Neuronal stem cell (in vitro differentiated cells): ENCODE data around the gene MAP3K19.

Experiments
- DNase-seq: peaks from one replicate; pipeline ENCODE4 v3.0.0-alpha.2; 2013; ENCODE audit warnings: low spot score
- H2AFZ ChIP-seq: one replicate; pipeline ENCODE4 v1.6.1; 2013; ENCODE audit warnings: mild to moderate bottlenecking, low read length, inconsistent platforms
- H2AK5ac ChIP-seq: 2 replicates; pipeline ENCODE4 v1.6.1; 2013; ENCODE audit warnings: low read depth, mild to moderate bottlenecking, inconsistent platforms, low read length, moderate library complexity, mixed read lengths
- H2BK120ac ChIP-seq: 2 replicates; pipeline ENCODE4 v1.6.1; 2013; ENCODE audit warnings: low read depth, mild to moderate bottlenecking, inconsistent platforms, low read length, moderate library complexity, mixed read lengths
- H2BK12ac ChIP-seq: one replicate; pipeline ENCODE4 v1.6.1; 2013; ENCODE audit warnings: low read length, inconsistent platforms
- H2BK15ac ChIP-seq: 2 replicates; pipeline ENCODE4 v1.6.1; 2013; ENCODE audit warnings: mild to moderate bottlenecking, low read length, inconsistent platforms, mixed read lengths
- H2BK5ac ChIP-seq: one replicate; pipeline ENCODE4 v1.6.1; 2013; ENCODE audit warnings: inconsistent platforms, mild to moderate bottlenecking, low read length, moderate library complexity
- H3K14ac ChIP-seq: one replicate; pipeline ENCODE4 v1.6.1; 2013; ENCODE audit warnings: low read length, inconsistent platforms
- H3K18ac ChIP-seq: 2 replicates; pipeline ENCODE4 v1.6.1; 2013; ENCODE audit warnings: low read length, inconsistent platforms
- H3K23ac ChIP-seq: 2 replicates; pipeline ENCODE4 v1.6.1; 2013; ENCODE audit warnings: low read depth, mild to moderate bottlenecking, mixed read lengths, low read length, inconsistent platforms; ENCODE audit not compliant: poor library complexity
- H3K27ac ChIP-seq: replicated peaks from 3 replicates; pipeline ENCODE4 v1.5.1; 2013; ENCODE audit warnings: low read length, inconsistent platforms
- H3K27me3 ChIP-seq, 3 experiments: 2 replicates each; pipeline ENCODE4 v1.6.1; 2013; ENCODE audit warnings: low read length in 3 of 3, mild to moderate bottlenecking in 2 of 3, inconsistent platforms in 1 of 3, low read depth in 1 of 3, mixed read lengths in 1 of 3, moderate library complexity in 1 of 3; ENCODE audit not compliant: control insufficient read depth in 3 of 3, insufficient read depth in 3 of 3
- H3K36me3 ChIP-seq, 2 donors: replicated peaks in 1 of 2; 2 replicates each; pipeline ENCODE4 v1.6.1; 2013; ENCODE audit warnings: low read length in 2 of 2; ENCODE audit not compliant: control insufficient read depth in 2 of 2, insufficient read depth in 2 of 2
- H3K4ac ChIP-seq: 2 replicates; pipeline ENCODE4 v1.6.1; 2013; ENCODE audit warnings: inconsistent platforms, mild to moderate bottlenecking, low read length, moderate library complexity
- H3K4me1 ChIP-seq, 2 donors: 1 replicate in 1 of 2; 2 replicates in 1 of 2; pipeline ENCODE4 v1.6.1; 2013; ENCODE audit warnings: low read length in 2 of 2, low read depth in 1 of 2; ENCODE audit not compliant: control insufficient read depth in 2 of 2, insufficient read depth in 1 of 2
- H3K4me2 ChIP-seq: one replicate; pipeline ENCODE4 v1.6.1; 2013; ENCODE audit warnings: mild to moderate bottlenecking, low read length, inconsistent platforms; ENCODE audit not compliant: insufficient read depth, poor library complexity, severe bottlenecking
- H3K4me3 ChIP-seq, 2 donors: 2 replicates each; pipeline ENCODE4 v1.5.1; 2013; ENCODE audit warnings: low read length in 2 of 2, mild to moderate bottlenecking in 2 of 2, inconsistent platforms in 1 of 2, moderate library complexity in 1 of 2
- H3K79me1 ChIP-seq: one replicate; pipeline ENCODE4 v1.6.1; 2013; ENCODE audit warnings: low read depth, mild to moderate bottlenecking, inconsistent platforms, low read length, moderate library complexity
- H3K9ac ChIP-seq: one replicate; pipeline ENCODE4 v1.6.1; 2013; ENCODE audit warnings: mild to moderate bottlenecking, low read depth, low read length, inconsistent platforms; ENCODE audit not compliant: poor library complexity
- H3K9me3 ChIP-seq, 2 donors: replicated peaks in 1 of 2; 2 replicates each; pipeline versions ENCODE3 to v1.6.1; 2013; ENCODE audit warnings: low read length in 2 of 2, mild to moderate bottlenecking in 2 of 2, inconsistent platforms in 1 of 2, low read depth in 1 of 2, mixed read lengths in 1 of 2, moderate library complexity in 1 of 2; ENCODE audit not compliant: control insufficient read depth in 2 of 2, insufficient read depth in 1 of 2
- H4K8ac ChIP-seq: one replicate; pipeline ENCODE4 v1.6.1; 2013; ENCODE audit warnings: low read depth, mild to moderate bottlenecking, inconsistent platforms, low read length, moderate library complexity
- H4K91ac ChIP-seq: one replicate; pipeline ENCODE4 v1.6.1; 2013; ENCODE audit warnings: low read length, low read depth, mild to moderate bottlenecking, inconsistent platforms; ENCODE audit not compliant: poor library complexity
- WGBS, 2 donors: extraction: QIAGEN DNeasy Blood & Tissue Kit; methylation state at CpG; one replicate each; pipeline ENCODE4 v1.1.7; 2013; ENCODE audit warnings: missing lambda C conversion rate in 2 of 2, mixed read lengths in 1 of 2; ENCODE audit not compliant: insufficient read length in 2 of 2, insufficient replicate concordance in 1 of 2; ENCODE audit errors: extremely low coverage in 2 of 2; 5-methylcytosine and 5-hydroxymethylcytosine counted together

MAP3K19 gene

DNA sequence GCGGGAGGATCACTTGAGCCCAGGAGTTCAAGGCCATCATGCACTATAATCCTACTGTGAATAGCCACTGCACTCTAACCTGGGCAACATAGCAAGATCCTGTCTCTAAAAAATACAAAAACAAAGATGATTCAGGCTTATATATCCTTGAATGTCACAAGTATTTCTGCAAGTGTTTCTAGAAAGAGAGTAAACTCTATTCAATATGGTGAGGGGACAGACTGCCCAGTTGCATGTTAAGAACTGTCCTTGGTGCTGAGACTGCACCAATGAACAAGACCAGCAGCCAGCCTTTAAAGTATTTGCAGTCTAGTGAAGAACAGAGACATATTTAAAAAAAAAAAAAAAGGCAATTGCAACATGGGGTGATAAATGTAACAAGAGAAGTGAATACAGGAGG, 16.4 kb downstream of the MAP3K19 start:
- Histone ChIP-seq H4K8ac (no peak overlapping the region), H3K4me2 (no peak overlapping the region), H2BK12ac (no peak overlapping the region), H3K9me3 (no peaks in the 10 kb centered on the region), H3K27me3 (no peaks in the 10 kb centered on the region), H3K18ac (no peak overlapping the region), H2AK5ac (no peak overlapping the region), H2AFZ (no peak overlapping the region), H3K36me3 (no peaks in the 10 kb centered on the region), H2BK5ac (no peak overlapping the region), H2BK120ac (no peak overlapping the region), H3K4me3 (no peak overlapping the region), H2BK15ac (no peak overlapping the region), H3K4ac (no peak overlapping the region), H3K23ac (no peak overlapping the region), H3K27ac (no peak overlapping the region), H4K91ac (no peak overlapping the region), H3K4me1 (no peaks in the 10 kb centered on the region), H3K9ac (no peak overlapping the region), H3K79me1 (no peaks in the 10 kb centered on the region), H3K14ac (no peak overlapping the region)
- peak; percentile 32 for DNase-seq
- WGBS, 2 donors, result no CpG with 5 or more reads among the region's 1 CpG

GRCh38 chr2:135029481-135030134, 17.6 kb downstream of the MAP3K19 start:
- Histone ChIP-seq H3K4ac (no peak overlapping the region), H3K4me1 (no peaks in the 10 kb centered on the region), H2AFZ (no peak overlapping the region), H2BK15ac (no peak overlapping the region), H3K79me1 (no peaks in the 10 kb centered on the region), H2BK120ac (no peak overlapping the region), H2BK5ac (no peak overlapping the region), H3K18ac (no peak overlapping the region), H2AK5ac (no peak overlapping the region), H2BK12ac (no peak overlapping the region), H3K36me3 (no peaks in the 10 kb centered on the region), H3K4me3 (no peak overlapping the region), H3K23ac (no peak overlapping the region), H3K14ac (no peak overlapping the region), H3K4me2 (no peak overlapping the region), H3K9me3 (no peaks in the 10 kb centered on the region), H4K8ac (no peak overlapping the region), H3K9ac (no peak overlapping the region), H3K27ac (no peak overlapping the region), H3K27me3 (no peaks in the 10 kb centered on the region), H4K91ac (no peak overlapping the region)
- DNase-seq, result no peak
- no CpG with 5 or more reads among the region's 2 CpGs for WGBS, 2 donors

DNA sequence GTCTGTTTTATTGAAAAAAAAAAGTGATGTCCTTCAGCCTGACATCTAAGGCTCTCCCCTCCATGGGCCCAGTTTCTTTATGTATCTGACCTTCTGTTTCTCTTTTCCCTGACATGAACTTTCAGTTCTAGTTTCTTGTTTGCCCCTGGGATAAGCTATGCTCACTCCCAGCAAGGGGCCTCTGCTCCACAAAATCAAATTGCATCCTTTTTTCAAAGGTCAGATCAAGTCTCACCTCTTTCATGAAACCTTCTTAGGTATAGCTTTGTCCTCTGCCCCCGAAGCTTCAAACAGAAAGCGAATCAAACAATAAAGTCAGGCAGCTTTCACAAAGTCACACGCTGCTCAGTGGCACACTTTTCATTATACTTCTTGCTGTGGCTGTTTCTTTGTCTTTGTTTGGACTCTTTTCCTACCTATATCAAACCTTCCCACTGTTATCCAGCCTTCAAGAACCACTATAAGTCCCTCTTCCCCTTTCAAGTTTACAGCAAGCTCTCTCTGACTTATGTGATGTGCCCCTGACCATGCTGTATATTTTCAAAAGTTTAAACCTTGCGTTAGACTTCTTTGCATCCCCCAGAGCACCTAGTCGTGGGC, 23.3 kb downstream of the MAP3K19 start:
- H2AK5ac ChIP-seq, result no peak overlapping the region
- H3K79me1 ChIP-seq, result no peaks in the 10 kb centered on the region
- H3K14ac ChIP-seq, result no peak overlapping the region
- no peak overlapping the region for H2BK5ac ChIP-seq
- no peaks in the 10 kb centered on the region for H3K27me3 ChIP-seq
- H2BK12ac ChIP-seq, result no peak overlapping the region
- H4K91ac ChIP-seq, result no peak overlapping the region
- H3K27ac ChIP-seq, result no peak overlapping the region
- H3K18ac ChIP-seq, result no peak overlapping the region
- no peak overlapping the region for H3K4me3 ChIP-seq
- H3K4ac ChIP-seq, result no peak overlapping the region
- no peak overlapping the region for H2BK120ac ChIP-seq
- no peak overlapping the region for H3K23ac ChIP-seq
- no CpG with 5 or more reads among the region's 5 CpGs for WGBS, 2 donors
- no peaks in the 10 kb centered on the region for H3K36me3 ChIP-seq
- no peak overlapping the region for H3K4me2 ChIP-seq
- peak overlapping the region; percentile 25 for H2AFZ ChIP-seq
- H4K8ac ChIP-seq, result no peak overlapping the region
- no peak overlapping the region for H3K9ac ChIP-seq
- DNase-seq, result no peak
- no peaks in the 10 kb centered on the region for H3K9me3 ChIP-seq
- H2BK15ac ChIP-seq, result no peak overlapping the region
- H3K4me1 ChIP-seq, result no peaks in the 10 kb centered on the region

DNA sequence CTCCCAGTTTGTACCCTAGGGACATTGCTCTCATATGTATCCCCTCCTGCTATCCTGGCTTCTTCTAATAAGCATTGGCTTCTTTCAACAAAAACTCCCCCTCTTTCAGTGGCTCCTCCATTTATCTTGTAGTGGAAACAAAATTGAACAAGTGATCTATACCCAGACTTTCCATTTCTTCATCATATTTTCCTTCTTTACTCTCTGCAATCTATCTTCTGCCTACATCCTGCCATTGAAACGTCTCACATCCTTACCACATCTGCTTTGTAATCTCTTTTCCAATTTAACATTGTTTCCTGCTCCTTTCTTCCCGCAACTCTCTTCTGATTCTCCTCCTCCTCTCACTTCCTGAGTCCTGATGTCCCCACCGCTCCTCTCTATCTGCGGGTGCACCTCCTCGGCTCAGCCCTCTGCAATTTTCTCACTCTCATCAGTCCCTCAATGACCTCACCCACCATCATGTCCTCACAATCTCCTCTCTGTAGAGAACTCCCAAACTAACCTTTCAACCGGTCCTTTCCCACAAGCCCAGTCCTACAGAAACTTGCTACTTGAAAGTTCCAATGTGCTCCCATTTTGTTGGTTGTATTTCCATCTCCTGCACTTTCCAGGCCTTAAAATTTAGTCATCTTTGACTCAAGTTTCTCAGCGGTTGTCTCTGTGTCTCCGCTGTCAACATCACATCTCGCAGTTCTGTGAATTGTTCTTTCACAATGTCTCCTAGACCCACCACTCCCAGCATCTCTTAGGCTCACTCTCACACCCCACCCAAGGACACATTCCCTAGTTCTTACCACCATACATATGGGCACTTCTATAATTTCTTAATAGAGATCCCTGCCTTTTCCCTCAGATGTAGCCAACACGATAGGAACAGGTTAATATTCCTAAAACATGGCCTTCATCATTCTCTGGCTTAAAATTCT, 24.0 kb downstream of the MAP3K19 start:
- Histone ChIP-seq H3K4me2 (no peak overlapping the region), H3K18ac (no peak overlapping the region), H2AFZ (no peak overlapping the region), H3K23ac (no peak overlapping the region), H3K4me3 (no peak overlapping the region), H4K91ac (no peak overlapping the region), H2AK5ac (no peak overlapping the region), H3K27ac (no peak overlapping the region), H3K9ac (no peak overlapping the region), H3K36me3 (no peaks in the 10 kb centered on the region), H2BK120ac (no peak overlapping the region), H2BK5ac (no peak overlapping the region), H3K9me3 (no peaks in the 10 kb centered on the region), H3K79me1 (no peaks in the 10 kb centered on the region), H3K14ac (no peak overlapping the region), H2BK15ac (no peak overlapping the region), H3K4ac (no peak overlapping the region), H2BK12ac (no peak overlapping the region), H3K27me3 (no peaks in the 10 kb centered on the region), H3K4me1 (no peaks in the 10 kb centered on the region), H4K8ac (no peak overlapping the region)
- no CpG with 5 or more reads among the region's 10 CpGs for WGBS, 2 donors
- DNase-seq, result no peak
